NCI-H187 (cell line): ENCODE measurements around the gene GPR78.

ENCODE experiments used
- DNase-seq, 2 experiments: peaks; one replicate each; lab custom pipeline; 2025; lab: John Stamatoyannopoulos, UW

GPR78 gene

GRCh38 chr4:8586671-8587468, 6.7 kb downstream of the GPR78 start:
- no peak for DNase-seq

- DNase-seq, result no peak
These were observed 7.4 kb downstream of the GPR78 start for GRCh38 chr4:8587469-8588195.

DNA sequence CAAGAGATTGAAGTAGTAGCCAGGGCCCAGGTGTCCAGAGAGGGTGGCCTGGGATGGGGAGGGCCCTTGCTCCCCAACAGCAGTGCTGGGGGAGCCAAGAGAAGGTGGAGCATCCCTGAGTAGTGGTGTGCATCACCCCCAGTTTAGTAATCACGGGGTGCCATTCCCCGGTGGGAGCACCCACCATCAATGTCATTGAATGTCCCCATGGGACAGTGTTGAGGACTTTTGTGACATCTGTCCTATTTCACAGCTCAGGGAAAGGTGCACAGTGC, 7.9 kb downstream of the GPR78 start:
- no peak for DNase-seq

DNA sequence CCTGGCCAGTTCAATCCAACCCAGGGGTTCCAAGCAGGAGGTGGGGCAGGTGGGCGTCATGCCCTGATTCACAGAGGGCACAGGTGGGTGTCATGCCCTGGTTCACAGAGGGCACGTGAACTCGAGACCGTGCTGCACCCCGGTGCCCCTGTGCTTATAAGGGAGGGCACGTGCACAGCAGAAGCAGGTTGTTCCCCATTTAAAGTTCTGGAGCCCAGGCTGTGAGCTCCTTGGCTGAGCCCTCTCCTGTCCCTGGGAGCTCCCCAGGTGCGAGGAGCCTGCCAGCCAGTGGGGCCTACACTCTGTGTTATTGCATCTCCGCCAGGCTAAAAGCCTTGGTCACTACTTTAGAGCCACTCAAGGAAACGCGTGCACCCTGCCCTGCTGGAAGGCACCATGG, 9.1 kb downstream of the GPR78 start:
- no peak for DNase-seq

GRCh38 chr4:8589823-8590545, 9.8 kb downstream of the GPR78 start:
- no peak for DNase-seq

- no peak for DNase-seq
These were observed 10.3 kb downstream of the GPR78 start for GRCh38 chr4:8590546-8590880.

- DNase-seq, result no peak
These were observed 10.9 kb downstream of the GPR78 start for GRCh38 chr4:8591114-8591513.

DNA sequence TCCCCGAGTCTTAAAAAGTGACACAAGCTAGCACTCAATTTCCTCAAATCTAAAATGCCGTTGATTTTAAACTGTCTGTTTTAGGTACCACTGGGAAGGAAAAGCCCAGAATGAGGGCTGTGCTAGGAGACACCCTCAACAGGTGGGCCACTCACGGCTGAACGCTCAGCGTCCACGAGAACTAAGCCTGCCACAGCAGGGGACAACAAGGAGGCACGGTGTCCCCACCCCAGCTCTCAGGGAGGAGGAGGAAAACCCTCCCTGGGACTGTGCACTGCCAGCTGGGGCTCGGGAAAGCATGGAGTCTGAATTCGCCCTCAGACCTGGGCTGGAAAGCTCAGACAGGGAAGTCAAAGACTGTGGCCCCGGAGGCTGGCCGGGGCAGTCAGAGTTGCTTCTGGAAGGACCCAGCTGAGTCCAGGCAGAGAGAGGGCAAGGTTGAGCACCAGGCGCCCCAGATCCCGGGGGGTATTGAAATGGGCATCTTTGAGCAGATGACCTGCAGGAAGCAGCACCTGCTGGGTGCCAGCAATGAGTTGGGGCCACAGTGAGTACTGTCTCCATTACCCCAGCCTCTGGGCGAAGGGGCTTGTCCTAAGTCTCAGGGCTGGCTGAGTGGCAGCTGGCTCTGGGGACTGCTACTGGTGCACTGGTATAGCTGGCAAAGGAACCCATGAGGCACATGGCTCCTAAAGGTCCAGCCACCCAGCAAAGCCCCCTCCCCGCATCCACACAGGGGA, 11.6 kb downstream of the GPR78 start:
- no peak for DNase-seq

- DNase-seq, result no peak
These were observed 12.4 kb downstream of the GPR78 start, which contains the start of gene CPZ for GRCh38 chr4:8592366-8593263. CPZ (plus strand) TSS chr4:8592765; CDS start chr4:8592834, 69 bp downstream.

DNA sequence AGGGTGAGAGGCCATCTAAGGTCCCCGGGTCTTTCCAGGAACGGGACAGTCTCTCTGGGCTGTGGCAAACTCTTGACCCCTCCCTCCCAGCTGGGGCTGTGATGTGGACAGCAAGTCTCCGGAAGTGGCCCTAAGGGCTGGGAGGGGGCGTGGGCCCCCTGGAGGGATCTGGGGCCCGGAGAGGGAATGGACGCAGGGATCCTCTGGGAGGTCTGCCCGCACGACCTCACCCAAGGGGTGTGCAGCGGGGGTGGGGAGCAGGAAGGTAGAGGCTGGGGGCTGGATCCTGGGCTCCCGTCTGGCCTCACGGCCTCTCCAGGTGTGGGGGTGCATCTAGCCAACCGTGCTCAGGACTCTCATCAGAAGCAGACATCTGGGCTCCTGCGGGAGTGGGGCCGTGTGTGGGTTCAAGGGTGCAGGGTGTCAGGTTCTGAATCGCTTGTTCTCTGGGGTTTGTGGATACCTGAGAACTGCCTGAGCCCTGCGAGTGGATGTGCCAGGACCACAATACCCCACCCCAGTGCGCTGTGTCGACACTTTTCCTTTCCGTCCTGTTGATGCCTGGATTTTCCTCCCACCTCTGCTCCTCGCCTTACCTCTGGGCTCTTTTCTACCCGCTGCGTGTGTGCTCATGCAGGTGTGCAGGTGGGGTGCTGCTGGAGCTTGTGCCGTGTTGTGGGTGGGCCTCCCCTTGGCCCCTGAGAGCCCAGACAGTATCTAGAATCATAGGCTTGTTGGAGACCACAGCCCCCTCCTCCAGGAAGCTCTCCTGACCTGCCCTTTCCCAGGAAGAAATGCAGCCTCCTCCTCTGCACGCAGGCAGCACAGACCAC, 13.3 kb downstream of the GPR78 start:
- no peak for DNase-seq

- DNase-seq, result no peak
These were observed 14.2 kb downstream of the GPR78 start for GRCh38 chr4:8594097-8595038.

GRCh38 chr4:8595237-8596087, 15.3 kb downstream of the GPR78 start:
- DNase-seq, result no peak

DNA sequence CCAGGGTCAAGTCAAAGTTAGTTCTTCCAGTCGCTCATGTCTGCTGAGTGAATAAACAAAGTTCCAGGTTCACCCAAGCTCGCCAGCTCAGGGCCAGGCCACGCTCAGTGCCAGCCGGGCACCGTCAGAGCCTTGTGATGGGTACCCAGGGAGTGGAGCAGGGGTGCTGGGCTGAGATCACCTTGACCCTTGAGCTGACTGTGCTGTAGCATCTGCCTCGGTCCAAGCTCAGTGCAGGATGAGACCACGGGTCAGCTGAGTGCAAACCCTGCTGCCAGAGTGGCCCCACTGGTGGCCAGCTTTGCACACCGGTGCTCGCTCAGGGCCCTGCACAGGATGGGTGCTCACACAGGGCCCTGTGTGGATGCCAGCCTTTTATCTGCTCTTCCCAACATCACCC, 16.7 kb downstream of the GPR78 start:
- no peak for DNase-seq

DNA sequence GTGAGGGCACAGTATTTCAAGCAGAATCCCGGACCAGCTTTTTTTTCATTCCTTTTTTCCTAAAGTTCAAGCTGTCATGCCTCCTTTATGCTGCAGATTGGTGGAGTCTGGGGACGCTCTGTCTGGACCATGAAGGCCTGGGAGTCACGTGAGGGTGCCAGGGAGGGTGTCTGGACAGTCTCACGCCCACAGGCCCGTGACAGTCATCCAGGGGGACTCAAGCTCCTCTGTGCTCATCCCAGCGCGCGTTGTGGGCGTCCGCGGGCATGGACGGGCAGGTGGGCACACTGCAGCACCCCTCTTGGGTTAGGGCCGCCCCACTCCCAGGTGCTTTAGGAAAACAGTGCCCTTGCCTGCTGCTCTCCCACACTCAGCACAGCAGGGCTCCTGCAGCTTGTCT, 17.1 kb downstream of the GPR78 start:
- no peak for DNase-seq

DNA sequence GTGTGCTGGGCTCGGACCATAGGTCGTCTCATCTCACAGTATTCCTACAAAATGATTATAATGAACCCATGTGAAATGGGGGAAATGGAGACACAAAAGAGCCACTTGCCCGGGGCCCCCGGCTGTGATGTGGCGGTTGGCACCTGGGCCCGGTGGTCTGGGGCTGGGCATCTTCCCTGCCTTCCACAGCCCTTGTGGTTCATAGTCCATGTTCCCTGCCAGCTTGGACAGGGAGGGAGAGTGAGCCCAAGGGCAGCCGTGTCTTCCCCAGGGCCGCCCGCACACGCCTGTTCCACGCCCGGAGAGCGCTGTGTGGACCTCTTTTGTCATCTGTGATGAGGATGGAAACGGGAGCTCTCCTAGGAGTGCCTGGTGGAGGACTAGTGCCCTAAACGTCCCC, 17.6 kb downstream of the GPR78 start:
- DNase-seq, result no peak

DNA sequence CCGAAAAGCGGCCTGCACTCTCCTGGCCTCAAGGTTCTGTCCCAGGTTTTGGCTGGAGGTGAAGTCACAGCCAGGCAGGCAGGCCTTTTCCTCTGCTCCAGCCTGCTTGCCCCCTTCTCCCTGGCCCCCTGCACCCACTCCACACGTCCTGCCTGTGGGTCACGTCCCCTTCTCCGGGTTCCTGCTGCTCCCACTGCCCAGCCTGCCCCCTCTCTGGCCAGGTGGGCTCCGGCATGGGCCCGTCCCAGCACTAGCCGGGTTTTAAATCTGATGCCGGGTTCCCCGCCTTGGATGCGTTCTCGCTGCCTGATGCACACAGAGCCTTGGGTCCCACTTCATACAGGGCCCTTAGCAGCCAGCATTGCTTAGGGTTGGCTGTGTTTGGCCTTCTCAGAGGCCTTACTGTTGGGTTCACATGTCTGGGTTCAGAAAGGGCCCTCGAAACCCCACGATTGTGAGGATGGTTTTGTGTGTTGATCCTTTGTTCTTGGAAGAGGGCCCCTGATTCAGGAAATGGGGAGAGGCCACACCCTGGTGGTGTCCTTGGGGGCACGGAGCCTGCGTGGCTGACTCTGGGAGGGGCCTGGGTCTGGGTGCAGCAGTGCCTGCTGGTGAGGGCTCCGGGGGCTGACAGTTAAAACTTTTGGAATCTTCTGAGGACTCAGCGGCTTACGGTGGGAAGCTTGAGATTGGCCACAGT, 18.3 kb downstream of the GPR78 start:
- DNase-seq, result no peak

DNA sequence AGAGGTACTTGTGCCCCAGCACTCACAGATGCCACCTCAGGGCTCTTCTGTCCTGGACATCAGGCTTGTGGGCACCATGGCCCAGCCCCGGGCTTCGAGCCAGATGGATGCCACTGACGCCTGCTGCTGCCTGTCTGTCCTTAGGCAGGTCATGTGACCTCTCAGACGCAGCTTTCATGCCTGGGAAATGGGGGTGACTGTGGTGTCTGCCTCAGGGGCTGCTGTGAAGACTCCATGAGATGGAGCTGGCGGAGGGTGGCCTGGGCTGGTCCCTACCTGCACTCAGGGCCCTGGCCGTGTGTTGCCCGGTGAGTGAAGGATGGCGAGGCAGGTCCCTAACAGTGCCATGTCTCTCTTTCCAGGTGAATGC, 18.9 kb downstream of the GPR78 start:
- DNase-seq, result no peak

GRCh38 chr4:8599657-8600056, 19.5 kb downstream of the GPR78 start:
- no peak for DNase-seq
